HG03558 (cell line): Measurements from ENCODE around the gene KIZ.
"Not testable (repeated sequence)": the region's sequence is repeated elsewhere in the genome, so short reads cannot be mapped to it uniquely, and the experiment has no call there.

ENCODE experiments used
- ATAC-seq: cut with Tn5 transposase; IDR thresholded peaks from one replicate; pipeline ENCODE4 v1.9.1; 2021; ENCODE audit warnings: moderate number of reproducible peaks; ENCODE audit not compliant: unreplicated experiment; ENCODE audit errors: extremely low read depth

The KIZ gene

DNA sequence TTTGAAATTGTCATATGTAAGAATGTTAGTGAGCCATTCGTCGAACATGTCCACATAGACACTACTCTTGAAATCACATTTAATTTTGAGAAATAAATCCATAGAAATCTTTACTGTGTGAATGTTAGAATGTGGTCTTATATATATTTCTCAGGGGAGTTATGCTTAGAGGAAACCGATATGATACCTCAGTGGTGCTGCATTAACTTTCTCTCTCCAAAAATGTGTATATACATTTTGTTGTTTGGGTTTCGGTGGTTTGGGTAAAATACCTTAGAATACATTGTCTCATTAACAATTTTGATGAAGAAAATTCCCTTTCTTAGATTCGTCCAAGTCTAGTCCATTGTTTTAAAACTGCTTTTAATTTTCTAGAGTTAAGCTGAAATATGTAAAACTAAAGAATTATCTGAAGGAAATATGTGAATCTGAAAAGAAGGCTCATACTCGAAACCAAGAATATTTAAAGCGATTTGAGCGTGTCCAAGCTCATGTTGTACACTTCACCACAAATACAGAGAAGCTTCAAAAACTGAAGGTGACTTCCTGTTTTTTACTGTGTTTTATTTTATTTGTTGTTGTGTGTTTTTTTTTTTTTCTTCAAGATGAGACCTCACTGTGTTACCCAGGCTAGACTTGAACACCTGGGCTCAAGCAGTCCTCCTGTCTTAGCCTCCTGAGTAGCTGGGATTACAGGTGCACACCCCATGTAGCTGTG lies 10.3 kb downstream of the KIZ start:
- ATAC-seq = no peak

DNA sequence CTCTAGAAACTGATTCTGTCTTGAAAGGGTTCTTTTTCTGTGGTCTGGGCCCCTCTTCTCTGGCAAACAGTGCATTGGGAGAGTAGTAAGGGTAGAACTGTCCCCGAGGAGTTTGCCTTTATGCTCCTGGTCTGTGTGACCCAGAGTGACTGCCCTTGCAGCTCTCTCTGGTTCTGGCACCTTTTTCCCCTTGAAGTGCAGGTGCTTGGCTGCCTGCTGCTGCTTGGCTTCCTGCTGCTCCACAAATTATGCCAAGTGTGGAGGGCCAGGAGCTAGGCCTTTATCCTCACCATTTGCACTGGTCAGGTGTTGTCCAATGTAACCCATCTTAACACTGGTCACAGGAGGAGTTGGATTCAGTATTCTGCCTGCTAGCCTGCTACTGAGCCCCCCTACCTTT lies 11.2 kb downstream of the KIZ start:
- no peak for ATAC-seq

- no peak for ATAC-seq
Measured at GRCh38 chr20:21139881-21140566, 14.1 kb downstream of the KIZ start.

DNA sequence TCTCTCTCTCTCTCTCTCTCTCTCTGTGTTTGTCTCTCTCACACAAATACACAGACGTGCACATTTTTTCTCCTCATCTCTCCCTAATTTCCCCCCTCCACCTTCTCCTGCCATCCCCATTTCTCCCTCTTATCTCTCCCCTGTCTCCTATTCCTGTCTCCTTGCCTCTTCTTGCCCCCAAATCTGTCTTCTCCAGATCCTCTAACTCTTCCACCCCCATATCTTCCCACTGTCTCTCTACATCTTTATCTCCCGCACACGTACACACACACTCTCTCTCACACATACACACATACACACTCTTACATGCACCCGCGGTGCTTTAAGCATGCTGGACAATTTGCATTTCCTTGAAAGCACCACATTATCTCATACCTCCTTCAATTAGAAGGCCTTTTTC lies 15.9 kb downstream of the KIZ start:
- no peak for ATAC-seq

DNA sequence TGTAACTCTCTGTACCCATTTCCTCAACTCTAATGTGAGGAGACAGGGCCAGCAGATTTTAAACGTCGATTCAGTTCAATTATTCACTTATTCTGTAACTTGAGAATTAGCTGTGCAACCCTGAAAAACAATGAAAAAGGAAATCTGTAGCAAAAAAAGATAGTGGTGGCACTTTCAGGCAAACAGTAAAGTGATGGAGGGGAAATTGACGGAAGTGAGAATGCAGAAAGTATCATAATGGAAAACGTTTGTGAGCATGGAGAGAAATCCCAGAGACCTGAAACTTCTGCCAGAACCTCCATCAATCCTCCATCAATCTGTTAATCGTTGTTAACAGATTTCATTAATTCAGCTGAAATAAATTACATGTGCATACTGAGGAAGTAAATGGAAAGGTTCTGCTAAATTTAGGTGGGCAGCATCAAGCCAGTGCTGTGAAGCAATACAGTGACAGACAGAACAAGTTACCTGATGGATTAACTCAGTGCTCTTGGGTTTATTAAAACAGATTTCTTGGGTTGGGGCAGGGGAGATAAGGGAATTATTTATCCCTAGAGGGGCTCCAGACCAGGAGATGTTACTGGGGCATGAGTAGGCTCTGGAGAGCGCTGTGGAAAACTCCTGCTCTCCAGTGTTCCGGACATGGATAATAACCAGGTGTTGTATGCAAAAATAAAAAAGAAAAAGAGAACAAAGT lies 17.5 kb downstream of the KIZ start:
- ATAC-seq = no peak

DNA sequence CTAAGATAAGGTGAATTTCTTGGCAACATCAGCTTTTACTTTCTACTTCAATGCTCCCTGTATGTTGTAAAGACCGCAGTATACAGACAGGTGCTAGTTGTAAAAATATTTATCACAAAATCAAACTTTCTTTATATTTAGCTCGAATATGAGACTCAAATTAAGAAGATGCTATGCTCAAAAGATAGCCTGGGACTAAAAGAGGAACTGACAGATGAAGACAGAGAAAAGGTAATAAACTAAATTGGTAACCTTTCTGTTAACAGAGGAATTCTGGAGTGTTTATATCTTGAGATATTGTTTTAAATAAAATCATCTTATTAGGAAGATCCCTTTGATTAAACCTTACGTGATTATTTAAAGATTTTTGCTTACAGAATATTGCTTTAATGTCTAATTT lies 19.5 kb downstream of the KIZ start:
- ATAC-seq = no peak

DNA sequence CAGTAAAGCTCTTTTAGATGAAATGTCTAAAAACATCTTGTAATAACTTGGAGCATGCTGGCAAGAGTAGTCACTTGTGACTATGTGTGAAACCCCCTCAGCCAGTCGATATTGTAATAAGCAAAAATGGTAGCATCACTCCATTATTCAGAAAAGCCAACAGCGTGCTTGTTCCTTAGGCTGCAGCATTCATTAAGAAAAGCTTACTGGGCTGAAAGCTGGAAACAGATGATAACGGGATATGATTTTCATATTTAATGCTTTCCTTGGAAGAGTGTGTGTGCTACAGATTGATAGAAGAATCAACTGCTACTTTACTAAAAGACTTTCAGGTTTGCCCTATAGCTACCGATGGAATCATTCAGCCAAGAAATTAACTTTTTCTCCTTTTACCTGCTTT lies 20.3 kb downstream of the KIZ start:
- no peak for ATAC-seq

DNA sequence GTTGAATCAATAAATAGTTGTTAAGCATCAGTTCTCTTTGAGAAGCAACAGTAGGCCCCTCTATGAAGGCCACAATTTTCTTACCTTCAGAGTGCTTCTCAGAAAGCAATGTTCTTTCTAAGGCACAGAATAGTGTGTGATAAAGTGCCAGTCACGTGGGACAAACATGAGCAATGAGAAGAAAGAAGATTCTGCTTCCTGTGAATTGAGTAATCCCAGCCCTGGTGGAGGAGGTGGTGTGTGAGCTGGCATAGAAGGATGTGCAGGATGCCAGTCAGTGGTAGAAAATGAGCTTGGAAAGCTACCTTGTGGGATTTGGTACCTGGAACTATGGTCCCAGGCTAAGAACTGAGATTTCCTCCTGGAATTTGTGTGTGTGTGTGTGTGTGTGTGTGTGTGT lies 21.7 kb downstream of the KIZ start:
- no peak for ATAC-seq

GRCh38 chr20:21149344-21149743 lies 23.5 kb downstream of the KIZ start:
- no peak for ATAC-seq

GRCh38 chr20:21151791-21152190 lies 25.9 kb downstream of the KIZ start:
- ATAC-seq = no peak

- ATAC-seq = no peak
Measured at GRCh38 chr20:21154692-21155091, 28.8 kb downstream of the KIZ start.

DNA sequence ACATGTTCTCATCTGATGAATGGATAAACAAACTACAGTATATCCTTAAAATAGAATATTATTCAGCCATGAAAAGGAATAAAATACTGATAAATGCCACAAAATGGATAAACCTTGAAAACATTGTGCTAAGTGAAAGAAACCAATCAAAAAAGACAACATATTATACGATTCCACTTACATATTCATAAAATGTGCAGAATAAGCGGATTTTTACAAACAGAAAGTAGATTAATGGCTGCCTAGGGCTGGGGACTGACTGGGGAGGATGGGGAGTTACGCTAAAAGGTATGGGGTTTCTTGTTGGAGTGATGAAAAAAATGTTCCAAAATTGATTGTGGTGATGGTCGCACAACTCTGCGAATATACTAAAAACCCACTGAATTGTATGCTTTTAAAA lies 29.4 kb downstream of the KIZ start:
- no peak for ATAC-seq

GRCh38 chr20:21156266-21156665 lies 30.4 kb downstream of the KIZ start:
- ATAC-seq = no peak

GRCh38 chr20:21157006-21157405 lies 31.1 kb downstream of the KIZ start:
- no peak for ATAC-seq

DNA sequence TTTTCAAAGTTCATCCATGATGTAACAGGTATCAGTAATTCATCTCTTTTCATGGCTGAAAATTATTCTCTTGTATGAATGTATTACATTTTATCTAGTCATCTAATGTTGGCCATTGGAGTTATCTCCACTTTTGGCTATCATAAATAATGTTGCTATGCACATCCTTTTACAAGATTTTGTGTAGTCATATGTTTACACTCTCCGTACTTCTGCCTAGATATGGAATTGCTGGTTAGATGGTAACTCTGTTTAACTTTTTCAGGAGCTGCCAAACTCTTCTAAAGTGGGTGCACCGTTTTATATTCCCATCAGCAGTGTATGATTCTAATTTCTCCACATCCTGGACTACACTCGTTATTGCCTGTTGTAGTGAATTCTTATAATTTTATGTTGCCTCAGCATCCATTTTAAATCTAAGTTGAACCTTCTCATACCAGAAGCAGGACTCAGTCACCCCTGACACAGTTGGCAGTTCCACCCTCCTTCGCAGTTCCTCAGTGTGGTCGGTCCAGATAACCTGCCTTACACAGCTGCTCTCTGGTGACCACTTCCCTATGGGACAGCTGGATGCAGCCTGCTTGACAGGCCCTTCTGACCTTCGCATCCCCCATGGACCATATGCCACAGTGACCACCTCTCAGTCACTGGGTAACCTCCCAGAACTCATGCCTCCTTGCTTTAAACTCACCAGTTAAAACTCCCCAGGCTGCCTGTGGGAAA lies 33.9 kb downstream of the KIZ start:
- no peak for ATAC-seq

DNA sequence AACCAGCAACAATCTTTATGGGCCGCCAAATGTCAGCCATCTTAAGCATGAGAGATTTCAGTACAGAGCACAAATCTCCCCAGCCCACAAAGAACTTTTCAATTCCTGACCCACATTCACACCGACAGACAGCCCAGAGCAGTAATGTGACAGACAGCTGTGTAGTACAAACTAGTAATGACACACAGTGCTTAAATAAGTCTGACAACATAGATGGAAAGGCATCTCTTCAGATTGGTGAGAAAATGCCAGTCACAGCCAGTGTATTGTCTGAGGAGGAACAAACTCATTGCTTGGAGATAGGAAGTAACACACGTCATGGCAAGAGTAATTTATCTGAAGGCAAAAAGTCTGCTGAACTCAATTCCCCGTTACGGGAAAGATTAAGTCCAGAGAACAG lies 36.0 kb downstream of the KIZ start:
- no peak for ATAC-seq

- ATAC-seq = no peak
Measured at GRCh38 chr20:21162631-21163030, 36.7 kb downstream of the KIZ start.

DNA sequence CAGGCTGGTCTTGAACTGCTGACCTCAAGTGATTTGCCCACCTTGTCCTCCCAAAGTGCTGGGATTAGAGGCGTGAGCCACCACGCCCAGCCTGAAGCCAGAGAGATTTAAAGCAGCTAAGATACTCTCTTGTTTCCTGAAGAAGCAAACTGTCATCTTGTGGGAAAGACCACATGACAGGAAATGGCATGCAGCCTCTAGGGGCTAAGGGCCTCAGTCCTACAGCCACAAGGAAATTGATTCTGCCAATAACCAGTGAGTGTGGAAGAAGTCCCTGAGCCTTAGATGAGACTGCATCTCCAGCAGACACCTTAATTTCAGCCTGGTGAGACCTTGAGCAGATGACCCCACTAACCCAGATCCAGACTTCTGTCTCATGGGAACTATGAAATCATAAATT lies 40.9 kb downstream of the KIZ start:
- ATAC-seq = no peak

- ATAC-seq = no peak
Measured at GRCh38 chr20:21167261-21167660, 41.4 kb downstream of the KIZ start.

GRCh38 chr20:21168061-21168460 lies 42.2 kb downstream of the KIZ start:
- ATAC-seq = not testable (repeated sequence)

GRCh38 chr20:21172626-21173025 lies 46.7 kb downstream of the KIZ start:
- ATAC-seq = no peak
